Measurements from ENCODE around the gene STARD3.

DNA sequence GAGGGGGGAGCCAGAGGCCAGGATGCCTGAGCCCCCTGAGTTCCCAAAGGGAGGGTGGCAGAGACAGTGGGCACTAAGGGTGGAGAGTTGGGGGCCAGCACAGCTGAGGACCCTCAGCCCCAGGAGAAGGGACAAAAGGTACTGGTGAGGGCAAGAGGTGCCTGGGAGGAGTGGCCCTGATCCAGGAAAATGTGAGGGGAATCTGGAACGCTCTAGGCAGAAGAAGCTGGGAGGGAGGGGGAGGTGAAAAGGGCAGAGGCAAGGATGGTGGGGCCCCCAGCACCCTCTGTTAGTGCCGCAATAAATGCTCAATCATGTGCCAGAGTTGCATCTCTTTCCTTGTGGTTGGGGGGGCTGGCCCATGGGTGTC lies 29.3 kb downstream of the STARD3 start:
- no peak for TF ChIP-seq EP300 (IDR thresholded peaks at IDR 0.05)
- no peak for TF ChIP-seq POLR2AphosphoS5 (IDR thresholded peaks at IDR 0.05)

All from sigmoid colon (tissue), 4 donors.